Pancreas (tissue), 10 donors: ENCODE measurements around the gene MLH3. TPM values are rescaled to one million over a fixed set of nuclear protein-coding genes. Genes with fewer than 3 reads are reported as not detected.

Experiments used
- ATAC-seq, 4 donors: fragments of 200-7000 bp; cut with Tn5 transposase; one replicate each; pipeline versions ENCODE4 v1.8.0 to v1.9.1; 2020; ENCODE audit warnings: mild to moderate bottlenecking in 4 of 4, moderate library complexity in 4 of 4
- DNase-seq, 6 donors: peaks; one replicate each; pipeline ENCODE4 v3.0.0-alpha.2; 2020
- FAIRE-seq: peaks from 2 replicates; lab custom pipeline; 2012; peaks lifted over from hg19 to GRCh38; lab: Jason Lieb, UNC
- H3K27ac ChIP-seq, 4 donors: fragments of 200-600 bp; sonication (generic); 1 replicate in 3 of 4; 2 replicates in 1 of 4; pipeline versions ENCODE4 v1.5.0 to v1.8.0; 2020
- H3K27me3 ChIP-seq, 4 donors: fragments of 200-600 bp; one replicate each; pipeline ENCODE4 v1.8.0; 2021
- H3K36me3 ChIP-seq, 3 donors: fragments of 200-600 bp; sonication (generic) in 1 of 3; one replicate each; pipeline versions ENCODE4 v1.5.0 to v1.8.0; 2020 to 2021
- H3K4me1 ChIP-seq, 3 donors: fragments of 200-600 bp; one replicate each; pipeline ENCODE4 v1.8.0; 2021
- H3K4me3 ChIP-seq, 4 donors: fragments of 200-600 bp; sonication (generic) in 2 of 4; one replicate each; pipeline versions ENCODE4 v1.5.0 to v1.8.0; 2020 to 2021
- H3K9me3 ChIP-seq, 4 donors: fragments of 200-600 bp; one replicate each; pipeline ENCODE4 v1.8.0; 2021
- CTCF ChIP-seq, 4 donors: fragments of 200-600 bp; sonication (generic) in 3 of 4; IDR thresholded peaks; one replicate each; pipeline versions ENCODE4 v1.5.0 to v1.8.0; 2021; ENCODE audit warnings: antibody characterized with exemption in 4 of 4
- WGBS, 2 donors: extraction: QIAGEN DNeasy Blood & Tissue Kit; methylation state at CpG; one replicate each; pipeline ENCODE4 v1.1.7; 2013; 5-methylcytosine and 5-hydroxymethylcytosine counted together
- intact Hi-C, 3 donors: fragments of 100-400 bp; cut with DNase I; formaldehyde crosslinking; loops; one replicate each; pipeline versions ENCODE4 v1.11.1 to v1.14.2; 2022
- polyA plus RNA-seq, 2 donors: library from polyadenylated mRNA; stranded (reverse); fragments of 200-250 nt; gene quantifications; one replicate each; pipeline ENCODE4 v1.2.3, GENCODE V29; 2013
- total RNA-seq, 6 donors: library from RNA; stranded (reverse); fragmentation: NEBNext Ultra II Directional in 4 of 6; extraction: Animal tissue kit (Norgen Biotek cat#: 25700) in 4 of 6; gene quantifications; one replicate each; pipeline versions ENCODE4 v1.2.1 to v1.2.4, GENCODE V29; 2021 to 2023
- donor health status: healthy with polysubstance abuse.
- donor health status: DM: no; HTN: no; CAD: no; lungs with moderate emphysema.
- donor health status: DM: no; HTN: no; CAD: no.
- donor health status: control.
- donor health status: control.
- donor health status: Bipolar disorder and iron deficiency.
- donor health status: DM: yes; HTN: yes; CAD: no.
- donor health status: DM: no; HTN: no; CAD: no.
- donor health status: DM: no; HTN: no; CAD: no.
- donor health status: DM: yes; HTN: yes; CAD: no.

MLH3 gene
- total and polyA plus RNA-seq, 8 donors = 9.4 to 23.5 (median 13.6) TPM

- no peaks in the 10 kb centered on the region for H3K4me1 ChIP-seq
- no peak overlapping the region for H3K4me3 ChIP-seq
- ATAC-seq (no peak), FAIRE-seq (no peak), DNase-seq (no peak)
- WGBS, 2 donors = 94% methylated on average over 3 of the region's 3 CpGs
- H3K27me3 ChIP-seq = no peaks in the 10 kb centered on the region
- intact Hi-C loops = no loop called here
- no peaks in the 10 kb centered on the region for H3K9me3 ChIP-seq
- TF ChIP-seq CTCF (IDR thresholded peaks at IDR 0.05) = no peak
- no peak overlapping the region for H3K27ac ChIP-seq
- peaks cover 3 to 72% (median 14%) of the 10 kb centered on the region in 3 donors for H3K36me3 ChIP-seq
Observed at GRCh38 chr14:75094896-75095295, 43.6 kb upstream of the MLH3 start.

- Histone ChIP-seq H3K9me3 (no peaks in the 10 kb centered on the region), H3K4me1 (no peaks in the 10 kb centered on the region), H3K27ac (no peak overlapping the region), H3K27me3 (no peaks in the 10 kb centered on the region), H3K4me3 (no peak overlapping the region), H3K36me3 (peaks cover 3 to 68% (median 12%) of the 10 kb centered on the region in 3 donors)
- intact Hi-C loops = no loop called here
- no peak for ATAC-seq
- no peak for DNase-seq
- FAIRE-seq = no peak
- TF ChIP-seq CTCF (IDR thresholded peaks at IDR 0.05) = no peak
- WGBS, 2 donors = 80 to 85% methylated on average over 2 of the region's 2 CpGs
Observed at GRCh38 chr14:75092698-75093097, 41.4 kb upstream of the MLH3 start.

- DNase-seq (no peak), FAIRE-seq (no peak), ATAC-seq (no peak)
- Histone ChIP-seq H3K4me3 (no peak overlapping the region), H3K36me3 (peaks cover 3 to 67% (median 22%) of the 10 kb centered on the region in 3 donors), H3K27me3 (no peaks in the 10 kb centered on the region), H3K9me3 (no peaks in the 10 kb centered on the region), H3K4me1 (no peaks in the 10 kb centered on the region), H3K27ac (no peak overlapping the region)
- intact Hi-C loops = no loop called here
- no peak for TF ChIP-seq CTCF (IDR thresholded peaks at IDR 0.05)
- WGBS, 2 donors = 88 to 94% methylated on average over 8 of the region's 8 CpGs
Observed at GRCh38 chr14:75091251-75091650, 40.0 kb upstream of the MLH3 start.

GRCh38 chr14:75090353-75090752, 39.1 kb upstream of the MLH3 start:
- WGBS, 2 donors = 81 to 89% methylated on average over 3 of the region's 3 CpGs
- Histone ChIP-seq H3K27me3 (no peaks in the 10 kb centered on the region), H3K4me3 (no peak overlapping the region), H3K9me3 (no peaks in the 10 kb centered on the region), H3K4me1 (no peaks in the 10 kb centered on the region), H3K27ac (no peak overlapping the region), H3K36me3 (peaks cover 3 to 61% (median 19%) of the 10 kb centered on the region in 3 donors)
- intact Hi-C loops = no loop called here
- TF ChIP-seq CTCF (IDR thresholded peaks at IDR 0.05) = no peak
- DNase-seq = no peak
- ATAC-seq = no peak
- FAIRE-seq = no peak

- Histone ChIP-seq H3K4me3 (no peak overlapping the region), H3K9me3 (no peaks in the 10 kb centered on the region), H3K4me1 (no peaks in the 10 kb centered on the region), H3K27ac (no peak overlapping the region), H3K27me3 (no peaks in the 10 kb centered on the region), H3K36me3 (peaks cover 0 to 48% (median 15%) of the 10 kb centered on the region in 3 donors)
- peak; percentile 59 to 91 (median 90) for ATAC-seq
- intact Hi-C loops = loop anchor here in 2 of 3 donors (5.0 to 10.0 kb wide), 3 partner anchors 54 to 174 kb away; no protein-coding TSS in a partner anchor
- no peak for FAIRE-seq
- peak in 3 of 6 donors; percentile 32 to 63 (median 37) for DNase-seq
- WGBS, 2 donors = 63 to 68% methylated on average over 7 of the region's 7 CpGs
- peak; percentile 36 to 70 (median 58) for TF ChIP-seq CTCF (IDR thresholded peaks at IDR 0.05)
Observed at GRCh38 chr14:75088566-75089373, 37.5 kb upstream of the MLH3 start.
